HEK293T (cell line): ENCODE data around the gene TPCN1.

Experiments used
- BHLHE40 ChIP-seq: fragments of 450-650 bp; IDR thresholded peaks from 2 replicates; pipeline ENCODE4 v1.6.1; 2016; ENCODE audit warnings: mild to moderate bottlenecking, moderate library complexity, borderline replicate concordance
- CTBP1 ChIP-seq: fragments of 450-650 bp; IDR thresholded peaks from 2 replicates; pipeline ENCODE4 v1.6.1; 2016; ENCODE audit warnings: borderline replicate concordance
- L3MBTL2 ChIP-seq: fragments of 450-650 bp; conservative IDR thresholded peaks from 2 replicates; pipeline ENCODE4 v1.6.1; 2016; ENCODE audit warnings: mild to moderate bottlenecking
- SP1 ChIP-seq: fragments of 450-650 bp; IDR thresholded peaks from 2 replicates; pipeline ENCODE4 v1.6.1; 2017
- SUZ12 ChIP-seq: fragments of 450-650 bp; IDR thresholded peaks from 2 replicates; pipeline ENCODE4 v1.6.1; 2016; ENCODE audit warnings: mild to moderate bottlenecking
- TARDBP ChIP-seq: fragments of 450-650 bp; IDR thresholded peaks from 2 replicates; pipeline ENCODE4 v1.6.1; 2016
- ZNF384 ChIP-seq: fragments of 450-650 bp; IDR thresholded peaks from 2 replicates; pipeline ENCODE4 v1.6.1; 2016

GRCh38 chr12:113315358-113315757 lies 94.1 kb downstream of the TPCN1 start:
- TF ChIP-seq TARDBP = no peak
- TF ChIP-seq ZNF384 = no peak
- TF ChIP-seq BHLHE40 = no peak
- TF ChIP-seq SUZ12 = no peak
- TF ChIP-seq L3MBTL2 = no peak
- no peak for TF ChIP-seq CTBP1
- no peak for TF ChIP-seq SP1
